Renal cortical epithelial cell (primary cell): ENCODE data around the gene PPIE. TPM values are rescaled to one million over a fixed set of nuclear protein-coding genes. Genes with fewer than 3 reads are reported as not detected.

Source experiments
- DNase-seq: peaks from one replicate; pipeline ENCODE4 v3.0.0-alpha.2; 2011; ENCODE audit warnings: low read depth
- total RNA-seq: library from RNA; depleted of rRNA; stranded (reverse); fragments of >200 nt; gene quantifications from 2 replicates; pipeline ENCODE4 v1.2.3, GENCODE V29; 2014

Gene PPIE
- total RNA-seq, 1 donor from 2014 or later, result 39.9 TPM

- no peak for DNase-seq
Observed at GRCh38 chr1:39805385-39805784, 66.7 kb downstream of the PPIE start.

GRCh38 chr1:39808784-39809517, 70.3 kb downstream of the PPIE start:
- peak; percentile 22 for DNase-seq

- no peak for DNase-seq
Observed at GRCh38 chr1:39812913-39813312, 74.2 kb downstream of the PPIE start.

Other genes with a start within 250 kb of the PPIE start
- gene BMP8A, start 247.2 kb upstream of the PPIE start, total RNA-seq, result 0.10 TPM in 1 of 2 replicates, not detected in the other
- gene PABPC4, start 162.1 kb upstream of the PPIE start, total RNA-seq, result 131 and 248 TPM in 2 replicates
- gene HEYL, start 99.2 kb upstream of the PPIE start, total RNA-seq, result 0.10 TPM in 1 of 2 replicates, not detected in the other
- 0.94 TPM in 1 of 2 replicates, not detected in the other for gene NT5C1A, start 66.8 kb upstream of the PPIE start, total RNA-seq
- 0.17 and 4.4 TPM in 2 replicates for gene HPCAL4, start 47.4 kb upstream of the PPIE start, total RNA-seq
- gene OXCT2, start 32.5 kb downstream of the PPIE start, total RNA-seq, result 0.65 and 8.7 TPM in 2 replicates
- 1.3 and 2.3 TPM in 2 replicates for gene BMP8B, start 50.0 kb downstream of the PPIE start, total RNA-seq
- 26.4 and 35.3 TPM in 2 replicates for gene TRIT1, start 144.6 kb downstream of the PPIE start, total RNA-seq
- gene MYCL, start 163.0 kb downstream of the PPIE start, total RNA-seq, result 0.70 and 1.4 TPM in 2 replicates
- gene MFSD2A, start 216.3 kb downstream of the PPIE start, total RNA-seq, result 6.7 and 9.7 TPM in 2 replicates